HG02642 (cell line): Measurements from ENCODE around the gene ZNF729.
"Not testable (repeated sequence)": the region's sequence is repeated elsewhere in the genome, so short reads cannot be mapped to it uniquely, and the experiment has no call there.

Source experiments
- ATAC-seq: cut with Tn5 transposase; IDR thresholded peaks from one replicate; pipeline ENCODE4 v1.9.1; 2021; ENCODE audit warnings: mild to moderate bottlenecking; ENCODE audit not compliant: unreplicated experiment, poor library complexity

The ZNF729 gene

GRCh38 chr19:22286151-22286810, at the start of gene ZNF729:
Gene ZNF729, plus strand, starts transcription at chr19:22286441. Its CDS starts 85 bp downstream, at chr19:22286526.
- ATAC-seq, result no peak

GRCh38 chr19:22256856-22257255, 29.4 kb upstream of the ZNF729 start:
- no peak for ATAC-seq

- no peak for ATAC-seq
Measured at GRCh38 chr19:22257381-22257780, 28.9 kb upstream of the ZNF729 start.

- no peak for ATAC-seq
Measured at GRCh38 chr19:22257916-22258315, 28.3 kb upstream of the ZNF729 start.

- no peak for ATAC-seq
Measured at GRCh38 chr19:22260499-22260898, 25.7 kb upstream of the ZNF729 start.

- no peak for ATAC-seq
Measured at GRCh38 chr19:22261596-22261995, 24.6 kb upstream of the ZNF729 start.

GRCh38 chr19:22263121-22263520, 23.1 kb upstream of the ZNF729 start:
- no peak for ATAC-seq

GRCh38 chr19:22321554-22321953, 35.3 kb downstream of the ZNF729 start:
- not testable (repeated sequence) for ATAC-seq

- no peak for ATAC-seq
Measured at GRCh38 chr19:22326219-22326618, 40.0 kb downstream of the ZNF729 start.

GRCh38 chr19:22327321-22327720, 41.1 kb downstream of the ZNF729 start:
- ATAC-seq, result no peak

GRCh38 chr19:22331521-22331920, 45.3 kb downstream of the ZNF729 start:
- no peak for ATAC-seq

GRCh38 chr19:22332924-22333323, 46.7 kb downstream of the ZNF729 start:
- ATAC-seq, result no peak

GRCh38 chr19:22335716-22336115, 49.5 kb downstream of the ZNF729 start:
- ATAC-seq, result no peak

GRCh38 chr19:22354665-22355064, 68.4 kb downstream of the ZNF729 start:
- ATAC-seq, result no peak
